T-helper 2 cell treated with Interferon-gamma antibody and Interleukin-4, amounts not matched to agents 5 μg/mL and 100 μg/mL, for 36 hours (primary cell): Measurements from ENCODE around the gene TIFAB.

Experiments used
- DNase-seq: peaks from one replicate; pipeline ENCODE4 v3.0.0; 2021; ENCODE audit warnings: low spot score
- H3K27ac Mint-ChIP-seq: one replicate; pipeline ENCODE4 v1.8.0; 2021; ENCODE audit warnings: mild to moderate bottlenecking, mixed read lengths
- H3K27me3 Mint-ChIP-seq: one replicate; pipeline ENCODE4 v1.8.0; 2021; ENCODE audit warnings: low read depth, mixed read lengths
- H3K36me3 Mint-ChIP-seq: one replicate; pipeline ENCODE4 v1.8.0; 2021; ENCODE audit warnings: low read depth, mixed read lengths
- H3K4me1 Mint-ChIP-seq: one replicate; pipeline ENCODE4 v1.8.0; 2021; ENCODE audit warnings: low read depth, mixed read lengths
- H3K4me3 Mint-ChIP-seq: one replicate; pipeline ENCODE4 v1.8.0; 2022; ENCODE audit warnings: mild to moderate bottlenecking, moderate library complexity, mixed read lengths
- H3K9me3 Mint-ChIP-seq: one replicate; pipeline ENCODE4 v1.8.0; 2021; ENCODE audit warnings: mixed read lengths

The TIFAB gene

GRCh38 chr5:135446206-135446605, 5.9 kb downstream of the TIFAB start:
- Mint-ChIP-seq H3K27ac (no peak overlapping the region), H3K27me3 (peaks cover 6% of the 10 kb centered on the region), H3K9me3 (no peaks in the 10 kb centered on the region), H3K4me3 (no peak overlapping the region), H3K36me3 (no peaks in the 10 kb centered on the region), H3K4me1 (no peaks in the 10 kb centered on the region)
- DNase-seq = no peak

GRCh38 chr5:135445306-135445985, 6.7 kb downstream of the TIFAB start:
- H3K9me3 Mint-ChIP-seq = no peaks in the 10 kb centered on the region
- H3K36me3 Mint-ChIP-seq = no peaks in the 10 kb centered on the region
- H3K27ac Mint-ChIP-seq = no peak overlapping the region
- peaks cover 6% of the 10 kb centered on the region for H3K27me3 Mint-ChIP-seq
- H3K4me1 Mint-ChIP-seq = no peaks in the 10 kb centered on the region
- DNase-seq = no peak
- H3K4me3 Mint-ChIP-seq = no peak overlapping the region

- H3K9me3 Mint-ChIP-seq = no peaks in the 10 kb centered on the region
- no peak overlapping the region for H3K27ac Mint-ChIP-seq
Observed at GRCh38 chr5:135444881-135445280, 7.3 kb downstream of the TIFAB start.

GRCh38 chr5:135444360-135444759, 7.8 kb downstream of the TIFAB start:
- no peaks in the 10 kb centered on the region for H3K36me3 Mint-ChIP-seq
- H3K4me1 Mint-ChIP-seq = no peaks in the 10 kb centered on the region
- peaks cover 6% of the 10 kb centered on the region for H3K27me3 Mint-ChIP-seq
- H3K27ac Mint-ChIP-seq = no peak overlapping the region
- H3K9me3 Mint-ChIP-seq = no peaks in the 10 kb centered on the region
- no peak for DNase-seq
- H3K4me3 Mint-ChIP-seq = no peak overlapping the region

More at GRCh38 chr5:135444881-135445280, 7.3 kb downstream of the TIFAB start:
- Mint-ChIP-seq H3K27me3 (peaks cover 6% of the 10 kb centered on the region), H3K4me1 (no peaks in the 10 kb centered on the region), H3K36me3 (no peaks in the 10 kb centered on the region), H3K4me3 (no peak overlapping the region)
- DNase-seq = no peak

- no peak for DNase-seq
- H3K9me3 Mint-ChIP-seq = no peaks in the 10 kb centered on the region
- no peaks in the 10 kb centered on the region for H3K36me3 Mint-ChIP-seq
- H3K4me3 Mint-ChIP-seq = no peak overlapping the region
- no peak overlapping the region for H3K27ac Mint-ChIP-seq
- H3K27me3 Mint-ChIP-seq = peaks cover 6% of the 10 kb centered on the region
- no peaks in the 10 kb centered on the region for H3K4me1 Mint-ChIP-seq
Observed at GRCh38 chr5:135443161-135443960, 8.8 kb downstream of the TIFAB start.

- DNase-seq = no peak
- Mint-ChIP-seq H3K9me3 (no peaks in the 10 kb centered on the region), H3K4me1 (no peaks in the 10 kb centered on the region), H3K27ac (no peak overlapping the region), H3K4me3 (no peak overlapping the region), H3K27me3 (peaks cover 7% of the 10 kb centered on the region), H3K36me3 (no peaks in the 10 kb centered on the region)
Observed at GRCh38 chr5:135442431-135443160, 9.6 kb downstream of the TIFAB start.

GRCh38 chr5:135441919-135442318, 10.2 kb downstream of the TIFAB start:
- Mint-ChIP-seq H3K4me3 (no peak overlapping the region), H3K36me3 (no peaks in the 10 kb centered on the region), H3K27me3 (peaks cover 9% of the 10 kb centered on the region), H3K4me1 (no peaks in the 10 kb centered on the region), H3K9me3 (no peaks in the 10 kb centered on the region), H3K27ac (no peak overlapping the region)
- no peak for DNase-seq

GRCh38 chr5:135441350-135441831, 10.8 kb downstream of the TIFAB start:
- H3K27me3 Mint-ChIP-seq = peaks cover 6% of the 10 kb centered on the region
- no peak overlapping the region for H3K4me3 Mint-ChIP-seq
- no peaks in the 10 kb centered on the region for H3K9me3 Mint-ChIP-seq
- H3K4me1 Mint-ChIP-seq = no peaks in the 10 kb centered on the region
- no peak overlapping the region for H3K27ac Mint-ChIP-seq
- no peak for DNase-seq
- H3K36me3 Mint-ChIP-seq = no peaks in the 10 kb centered on the region

- H3K4me3 Mint-ChIP-seq = no peak overlapping the region
- H3K9me3 Mint-ChIP-seq = no peaks in the 10 kb centered on the region
- no peak for DNase-seq
- H3K4me1 Mint-ChIP-seq = no peaks in the 10 kb centered on the region
- peaks cover 8% of the 10 kb centered on the region for H3K27me3 Mint-ChIP-seq
- no peak overlapping the region for H3K27ac Mint-ChIP-seq
- H3K36me3 Mint-ChIP-seq = no peaks in the 10 kb centered on the region
Observed at GRCh38 chr5:135440916-135441315, 11.2 kb downstream of the TIFAB start.

- DNase-seq = no peak
- Mint-ChIP-seq H3K4me1 (no peaks in the 10 kb centered on the region), H3K27ac (no peak overlapping the region)
Observed at GRCh38 chr5:135439231-135440205, 12.6 kb downstream of the TIFAB start.

GRCh38 chr5:135438636-135439221, 13.4 kb downstream of the TIFAB start:
- no peak for DNase-seq
- no peaks in the 10 kb centered on the region for H3K4me1 Mint-ChIP-seq
- H3K9me3 Mint-ChIP-seq = no peaks in the 10 kb centered on the region

More at GRCh38 chr5:135439231-135440205, 12.6 kb downstream of the TIFAB start:
- Mint-ChIP-seq H3K4me3 (no peak overlapping the region), H3K27me3 (peaks cover 15% of the 10 kb centered on the region), H3K9me3 (no peaks in the 10 kb centered on the region), H3K36me3 (no peaks in the 10 kb centered on the region)

GRCh38 chr5:135437796-135438560, 14.2 kb downstream of the TIFAB start:
- Mint-ChIP-seq H3K9me3 (no peaks in the 10 kb centered on the region), H3K27me3 (peaks cover 15% of the 10 kb centered on the region), H3K36me3 (no peaks in the 10 kb centered on the region), H3K4me3 (no peak overlapping the region), H3K4me1 (no peaks in the 10 kb centered on the region), H3K27ac (no peak overlapping the region)
- no peak for DNase-seq

More at GRCh38 chr5:135438636-135439221, 13.4 kb downstream of the TIFAB start:
- H3K27me3 Mint-ChIP-seq = peaks cover 15% of the 10 kb centered on the region
- no peak overlapping the region for H3K4me3 Mint-ChIP-seq
- no peak overlapping the region for H3K27ac Mint-ChIP-seq
- H3K36me3 Mint-ChIP-seq = no peaks in the 10 kb centered on the region
